Frontal cortex (tissue), 4 donors: Measurements from ENCODE around the gene CRB1. TPM values are rescaled to one million over a fixed set of nuclear protein-coding genes. Genes with fewer than 3 reads are reported as not detected.
A peak's percentile ranks its signal among the peaks of the same experiment; 100 is the strongest.

Experiments used
- DNase-seq, 2 donors: peaks; one replicate each; pipeline ENCODE4 v3.0.0; 2012; ENCODE audit warnings: low spot score in 2 of 2
- FAIRE-seq: peaks from 2 replicates; lab custom pipeline; 2012; peaks lifted over from hg19 to GRCh38; lab: Jason Lieb, UNC
- total RNA-seq: library from RNA; depleted of rRNA; stranded (reverse); fragments of >200 nt; gene quantifications from one replicate; pipeline ENCODE4 v1.2.3, GENCODE V29; 2014
- donor health status: control.
- donor health status: control.
- donor health status: control.

Gene CRB1
- 16.7 TPM for total RNA-seq

DNA sequence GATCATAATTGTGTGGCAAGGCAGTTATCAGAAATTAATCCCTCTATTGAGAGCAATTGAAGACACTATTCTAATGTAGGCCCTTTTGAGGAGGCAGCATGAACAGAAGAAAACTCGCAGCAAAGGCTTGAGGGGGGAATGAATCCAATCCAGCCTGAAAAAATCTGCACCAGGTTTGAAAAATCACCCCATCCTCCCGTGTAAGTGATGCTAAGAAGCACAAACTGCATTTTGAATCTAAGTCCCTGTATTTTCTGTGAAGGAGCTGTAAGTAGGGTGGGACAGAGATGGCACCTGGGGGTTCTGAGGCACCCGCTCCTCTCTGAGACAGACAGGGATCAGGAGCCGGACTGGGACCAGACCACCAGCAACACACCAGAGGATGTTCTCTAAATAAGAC lies at the start of gene CRB1:
CRB1 (plus strand) TSS at position 241 of the 400 bp plus-strand sequence. CDS start 161 bp downstream, outside the sequence.
- FAIRE-seq (no peak), DNase-seq (no peak)

DNA sequence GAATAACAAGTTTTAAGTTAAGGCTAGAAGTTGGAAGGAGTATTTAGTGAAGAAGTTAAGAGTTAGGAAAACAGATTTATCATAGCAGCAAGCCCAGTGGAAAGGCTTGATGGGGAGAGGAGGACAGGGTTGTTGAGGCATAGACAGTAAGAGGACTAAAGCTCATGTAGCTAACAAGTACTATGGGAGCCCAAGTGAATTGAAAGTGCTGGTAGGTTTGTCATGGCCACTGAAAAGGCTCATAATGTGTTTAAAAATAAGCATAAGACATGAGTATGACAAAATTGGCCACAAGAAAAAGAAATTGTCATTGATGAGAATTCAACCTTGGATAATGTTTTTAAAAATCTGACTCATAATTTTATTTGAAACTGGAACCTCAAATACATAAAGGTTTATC lies 49.2 kb upstream of the CRB1 start:
- no peak for FAIRE-seq

DNA sequence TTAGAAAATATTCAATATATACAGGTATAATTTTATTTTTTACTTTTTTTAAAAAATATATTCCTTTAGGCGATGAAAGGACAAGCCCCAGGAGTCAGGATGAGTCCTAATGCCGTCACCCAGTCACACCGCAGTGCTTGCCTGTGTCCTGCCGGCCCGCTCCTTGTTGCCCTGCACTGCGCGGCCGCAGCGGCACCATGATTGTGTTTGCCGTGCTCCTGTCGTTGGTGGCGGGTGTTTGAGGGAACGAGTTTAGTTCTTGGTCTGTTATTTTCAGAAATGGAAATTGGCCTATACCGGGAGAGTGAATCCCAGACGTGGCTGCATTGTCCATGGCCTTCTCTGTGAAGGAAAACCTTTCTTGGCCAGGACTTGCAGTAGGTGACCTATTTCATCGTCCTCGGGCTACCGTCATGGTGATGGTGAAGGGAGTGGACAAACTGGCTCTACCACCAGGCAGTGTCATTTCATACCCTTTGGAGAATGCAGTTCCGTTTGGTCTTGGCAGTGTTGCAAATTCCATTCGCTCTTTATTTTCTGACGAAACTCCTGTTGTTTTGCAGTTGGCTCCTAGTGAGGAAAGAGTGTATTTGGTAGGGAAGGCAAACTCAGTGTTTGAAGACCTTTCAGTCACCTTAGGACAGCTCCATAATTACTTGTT lies 45.9 kb upstream of the CRB1 start:
- FAIRE-seq (no peak), DNase-seq (no peak)

More for the DNA sequence above, 49.2 kb upstream of the CRB1 start:
- DNase-seq, result no peak

DNA sequence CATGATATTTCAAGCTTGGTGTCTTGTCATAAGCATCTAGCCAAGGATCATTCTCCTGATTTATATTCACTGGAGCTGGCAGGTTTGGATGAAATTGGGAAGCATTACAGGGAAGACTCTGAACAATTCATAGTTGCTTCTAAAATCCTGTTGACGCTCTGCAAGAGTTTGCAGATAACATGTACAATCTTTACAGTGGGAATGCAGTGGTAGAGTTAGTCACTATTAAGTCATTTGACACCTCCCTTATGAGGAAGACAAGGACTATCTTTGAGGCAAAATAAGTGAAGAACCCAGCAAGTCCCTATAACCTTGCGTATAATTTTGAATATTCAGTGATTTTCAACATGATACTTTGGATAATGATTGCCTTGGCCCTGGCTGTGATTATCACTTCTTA lies 45.3 kb upstream of the CRB1 start:
- no peak for FAIRE-seq
- no peak for DNase-seq

DNA sequence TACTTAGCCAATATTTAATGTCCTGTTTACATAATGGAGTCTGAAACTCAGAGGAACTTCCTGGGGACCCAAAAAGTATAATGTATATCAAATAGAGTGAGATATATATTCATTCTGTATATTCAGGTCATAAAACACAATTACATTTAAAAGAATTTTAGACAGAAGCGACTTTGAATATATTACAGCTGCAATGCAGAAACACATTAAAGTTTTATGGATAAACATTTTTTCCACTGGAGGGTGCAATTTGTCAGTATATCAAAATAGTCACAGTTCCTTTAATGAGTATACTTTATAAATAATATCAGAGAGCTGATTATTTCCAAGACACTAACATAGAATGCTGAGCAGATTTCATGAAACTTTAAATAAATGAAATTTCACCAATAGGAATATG lies 43.9 kb upstream of the CRB1 start:
- DNase-seq (peak; percentile 16 to 32), FAIRE-seq (peak; percentile 96)

GRCh38 chr1:197225611-197226010 lies 42.4 kb upstream of the CRB1 start:
- no peak for FAIRE-seq

DNA sequence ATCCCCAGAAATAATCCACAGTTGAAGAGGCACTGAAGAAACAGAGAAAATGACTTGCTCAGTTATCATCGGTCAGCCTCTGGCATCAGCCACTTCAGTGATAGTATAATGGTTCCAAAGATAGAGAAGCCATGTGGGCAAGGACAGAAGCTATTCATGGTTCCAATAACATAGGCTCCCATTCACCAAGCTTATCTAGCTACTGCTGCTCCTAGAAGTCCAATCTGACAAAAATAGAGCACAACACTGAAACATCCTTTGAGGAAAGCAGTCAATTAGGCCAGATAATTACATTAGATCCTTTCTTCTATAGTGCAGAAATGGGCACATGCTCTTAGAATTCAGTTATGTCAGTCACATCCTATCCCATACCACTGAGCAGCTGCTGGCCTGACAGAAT lies 33.5 kb upstream of the CRB1 start:
- DNase-seq, result peak in 1 of 2 donors; percentile 7
- FAIRE-seq, result no peak

More at GRCh38 chr1:197225611-197226010, 42.4 kb upstream of the CRB1 start:
- no peak for DNase-seq

GRCh38 chr1:197235355-197235754 lies 32.7 kb upstream of the CRB1 start:
- no peak for FAIRE-seq
- no peak for DNase-seq

GRCh38 chr1:197247465-197247864 lies 20.6 kb upstream of the CRB1 start:
- no peak for DNase-seq
- no peak for FAIRE-seq

- FAIRE-seq, result no peak
- DNase-seq, result no peak
Observed at GRCh38 chr1:197249324-197249723, 18.7 kb upstream of the CRB1 start.

GRCh38 chr1:197250616-197251015 lies 17.4 kb upstream of the CRB1 start:
- FAIRE-seq, result no peak

DNA sequence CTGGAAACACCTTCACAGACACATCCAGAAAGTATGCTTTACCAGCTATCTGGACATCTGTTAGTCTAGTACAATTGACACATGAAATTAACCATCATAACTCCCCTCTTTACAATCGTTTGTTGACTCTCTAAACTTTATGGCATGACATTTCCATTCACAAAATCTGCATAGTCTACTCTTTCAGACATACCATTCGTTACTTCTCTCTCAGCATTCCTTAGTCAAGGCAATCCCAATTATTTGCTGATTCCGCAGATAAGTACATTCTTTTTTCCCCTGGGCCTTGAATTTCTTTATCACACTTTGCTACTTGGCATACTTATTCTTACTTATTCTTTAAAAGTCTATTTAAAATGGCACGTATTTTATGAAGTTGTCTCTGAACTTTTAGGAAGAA lies 15.1 kb upstream of the CRB1 start:
- no peak for DNase-seq
- no peak for FAIRE-seq

More at GRCh38 chr1:197250616-197251015, 17.4 kb upstream of the CRB1 start:
- DNase-seq, result no peak

DNA sequence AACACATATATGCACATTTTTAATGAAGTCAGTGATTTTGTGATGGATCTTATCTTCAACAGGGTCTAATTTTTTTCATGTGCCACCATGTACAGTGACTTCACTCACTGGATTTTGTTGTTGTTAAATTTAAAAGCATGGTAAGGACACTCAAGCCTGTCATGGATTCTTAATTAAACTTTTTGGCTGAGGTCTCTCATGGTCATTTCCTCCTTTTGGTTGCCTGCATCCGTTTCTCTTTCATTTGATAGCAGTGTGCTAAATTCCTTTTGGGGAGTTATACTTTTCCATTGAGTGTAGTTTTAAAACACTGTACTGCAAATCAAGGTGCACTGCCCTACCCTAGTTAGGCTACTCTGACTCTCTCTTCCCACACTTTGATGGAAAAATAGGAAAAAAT lies 13.2 kb upstream of the CRB1 start:
- FAIRE-seq, result no peak
- DNase-seq, result no peak

DNA sequence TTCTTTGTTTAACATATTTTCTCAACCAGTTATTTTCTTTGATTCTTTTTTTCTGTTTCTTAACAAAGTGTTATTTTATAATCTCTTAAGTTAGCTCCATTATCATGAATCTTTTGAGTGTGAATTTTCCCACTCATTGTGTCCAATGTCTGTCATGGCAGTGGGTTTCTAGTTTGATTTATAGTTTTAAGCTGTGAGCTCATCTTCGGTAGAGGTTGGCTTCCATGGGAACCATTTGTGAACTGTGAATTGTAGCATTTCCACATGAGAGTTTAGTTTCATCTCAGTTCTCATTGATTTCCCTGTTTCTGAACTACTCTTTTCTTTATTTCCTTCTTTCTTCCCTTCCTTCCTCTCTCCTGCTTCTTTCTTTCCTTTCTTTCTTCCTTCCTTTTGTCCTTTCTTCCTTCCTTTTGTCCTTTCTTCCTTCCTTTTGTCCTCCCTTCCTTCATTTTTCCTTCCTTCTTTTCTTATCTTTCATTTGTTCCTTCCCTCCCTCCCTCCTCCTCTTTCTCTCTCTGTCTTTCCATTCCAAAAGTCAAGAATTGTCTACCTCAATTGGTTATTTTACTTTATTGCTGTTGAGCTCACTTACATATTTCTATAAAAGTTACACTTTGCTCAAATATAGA lies 3.0 kb upstream of the CRB1 start:
- DNase-seq, result no peak
- no peak for FAIRE-seq

- no peak for DNase-seq
- no peak for FAIRE-seq
Observed at GRCh38 chr1:197269053-197269452, 1.0 kb downstream of the CRB1 start.

- FAIRE-seq (no peak), DNase-seq (no peak)
Observed at GRCh38 chr1:197272791-197273190, 4.7 kb downstream of the CRB1 start.

DNA sequence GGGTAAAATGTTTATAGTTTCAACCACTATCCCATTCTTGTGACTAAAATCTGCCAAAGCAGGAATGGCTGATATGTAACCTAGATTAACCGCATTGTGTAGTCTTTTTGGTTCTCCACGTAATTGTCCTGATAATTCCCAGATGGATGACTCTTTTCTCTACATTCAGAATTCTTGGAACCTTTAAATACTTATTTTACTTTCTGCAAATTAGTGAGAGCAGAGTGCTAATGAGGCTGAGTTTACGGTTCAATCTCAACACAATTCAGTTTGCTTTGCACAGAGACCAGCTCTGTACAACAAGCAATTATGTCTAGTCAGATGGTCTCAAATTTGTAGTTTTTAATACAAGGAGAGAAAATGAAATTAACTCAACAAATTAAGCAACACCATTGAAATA lies 9.1 kb downstream of the CRB1 start:
- no peak for FAIRE-seq
- no peak for DNase-seq

DNA sequence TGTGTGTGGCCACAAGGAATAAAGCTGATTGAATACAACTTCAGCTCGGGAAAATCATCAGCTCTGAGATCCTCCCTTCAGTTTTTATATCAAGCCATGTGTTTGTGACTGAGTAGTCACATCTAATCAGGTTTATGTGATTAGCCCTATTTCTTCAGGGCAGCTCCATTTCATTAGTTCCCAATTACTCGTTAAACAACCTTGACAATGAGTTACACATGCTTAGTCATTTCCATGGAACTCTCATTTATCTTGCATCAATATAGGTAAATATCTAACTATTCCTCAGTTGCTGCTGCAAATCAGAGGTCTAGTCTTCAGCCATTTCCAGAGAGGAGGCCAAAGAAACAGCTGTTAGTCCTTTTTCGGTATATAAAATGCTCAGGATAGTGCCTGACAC lies 16.3 kb downstream of the CRB1 start:
- DNase-seq (no peak), FAIRE-seq (no peak)

DNA sequence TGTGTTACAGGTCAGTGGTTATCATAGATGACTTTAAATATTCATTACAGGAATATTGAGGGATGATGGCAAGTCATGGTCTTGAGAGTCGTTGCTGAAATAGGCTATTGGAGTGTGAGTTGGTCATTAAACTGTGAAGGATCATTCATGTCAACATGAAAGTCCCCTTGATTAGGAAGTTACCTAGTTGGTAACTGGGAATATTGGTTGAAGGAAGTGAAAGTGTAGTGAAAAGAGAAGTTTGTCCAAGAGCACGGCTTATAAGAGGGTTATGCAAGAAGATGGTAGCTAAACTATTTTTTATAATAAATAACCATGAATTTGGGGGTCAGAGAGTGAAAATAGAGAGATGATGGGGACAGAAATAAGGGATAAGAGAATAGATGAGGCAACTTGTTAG lies 16.9 kb downstream of the CRB1 start:
- FAIRE-seq (no peak), DNase-seq (no peak)

DNA sequence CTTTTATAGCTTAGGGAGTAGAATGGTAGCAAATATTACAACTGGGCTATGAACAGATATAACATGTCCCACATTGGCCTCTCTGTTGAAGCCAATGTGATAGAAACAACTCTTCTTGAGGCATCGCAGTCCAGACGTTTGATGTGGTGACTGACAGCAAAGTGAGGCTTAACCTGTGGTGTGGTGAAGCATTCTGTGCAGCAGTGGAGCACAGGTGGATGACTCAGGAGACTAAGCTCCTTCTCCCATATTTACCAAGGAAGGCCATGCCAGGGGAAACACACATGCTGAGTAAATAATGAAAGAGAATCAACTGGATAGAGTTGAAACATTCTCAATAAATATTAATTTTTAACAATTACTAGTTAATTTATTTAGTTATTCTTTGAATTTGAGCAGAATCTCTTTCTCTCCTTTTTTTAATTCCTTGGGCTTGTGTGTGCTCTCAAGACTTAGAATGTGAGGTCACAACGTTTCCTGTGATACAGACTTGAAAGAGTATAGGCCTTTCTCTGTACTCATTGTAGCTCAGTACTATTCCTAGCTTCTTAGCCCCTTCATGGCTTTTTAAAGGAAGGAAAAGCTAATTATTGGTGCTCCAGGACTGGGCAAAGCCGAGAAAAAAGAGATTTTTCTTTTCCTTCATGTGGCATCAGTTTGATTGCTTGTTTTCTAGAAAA lies 17.6 kb downstream of the CRB1 start:
- DNase-seq (no peak), FAIRE-seq (no peak)

DNA sequence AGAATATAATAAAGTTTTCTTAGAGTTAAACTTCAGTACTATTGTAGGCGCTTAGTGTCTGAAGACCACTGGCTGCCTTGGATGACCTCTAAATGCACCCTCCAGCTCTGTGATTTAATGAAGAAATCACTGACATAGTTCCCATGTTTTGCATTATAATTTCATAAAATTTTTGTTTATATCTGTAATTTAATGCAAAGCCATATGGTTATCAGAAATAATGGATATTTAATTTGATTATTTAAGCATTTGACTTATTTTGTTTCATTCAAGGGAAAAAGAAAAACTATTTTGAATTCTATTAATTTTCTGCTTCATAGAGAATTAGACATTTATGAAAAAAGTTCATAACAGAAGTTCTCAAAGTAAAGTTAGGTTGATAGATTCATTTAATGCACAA lies 18.6 kb downstream of the CRB1 start:
- no peak for DNase-seq
- peak; percentile 69 for FAIRE-seq
